Measurements from ENCODE around the gene ZNF214.

ZNF214 gene

GRCh38 chr11:7020183-7020917, at the start of gene ZNF214, which contains the start of gene NLRP14:
TSS of gene ZNF214 (minus strand) at chr11:7020346. CDS start at chr11:7002835, 17,511 bp downstream.
TSS of gene NLRP14 (plus strand) at chr11:7020479. CDS start at chr11:7038587, 18,108 bp downstream.
- peak; percentile 5 for DNase-seq

DNA sequence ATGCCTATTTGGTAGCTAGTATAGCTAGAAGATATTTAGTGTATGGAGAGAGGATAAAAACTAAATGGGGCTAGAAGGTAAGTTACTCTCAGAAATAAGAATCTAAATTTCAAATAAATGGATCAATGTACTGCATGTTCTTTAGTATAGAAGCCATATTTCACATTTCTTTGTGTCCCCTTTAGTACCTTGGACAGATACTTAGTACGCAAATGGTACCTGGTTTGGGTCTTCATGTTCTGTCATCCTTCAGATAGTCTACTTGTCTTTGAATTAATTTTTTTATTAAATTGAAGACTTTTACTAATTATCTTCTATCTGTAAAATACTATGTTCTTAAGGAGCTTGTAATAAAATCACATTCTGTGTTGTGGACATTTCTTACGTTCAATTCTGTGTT, 42.4 kb upstream of the ZNF214 start:
- DNase-seq, result no peak

GRCh38 chr11:7060868-7061267, 40.7 kb upstream of the ZNF214 start:
- DNase-seq, result no peak

DNA sequence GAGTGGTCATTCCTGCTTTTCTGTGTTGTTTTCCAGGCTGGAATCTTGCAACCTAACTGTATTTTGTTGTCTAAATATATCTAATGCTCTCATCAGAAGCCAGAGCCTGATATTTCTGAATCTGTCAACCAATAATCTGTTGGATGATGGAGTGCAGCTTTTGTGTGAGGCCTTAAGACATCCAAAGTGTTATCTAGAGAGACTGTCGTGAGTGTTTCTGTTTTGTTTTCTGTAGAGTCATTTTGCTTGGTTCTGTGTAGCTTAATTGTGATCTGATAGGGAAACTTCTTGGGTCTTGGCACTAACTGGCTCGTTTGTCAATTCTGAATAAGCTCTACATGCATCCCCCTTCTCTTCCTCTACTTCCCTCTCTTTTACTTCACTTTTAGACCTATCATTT, 37.5 kb upstream of the ZNF214 start:
- DNase-seq, result no peak

DNA sequence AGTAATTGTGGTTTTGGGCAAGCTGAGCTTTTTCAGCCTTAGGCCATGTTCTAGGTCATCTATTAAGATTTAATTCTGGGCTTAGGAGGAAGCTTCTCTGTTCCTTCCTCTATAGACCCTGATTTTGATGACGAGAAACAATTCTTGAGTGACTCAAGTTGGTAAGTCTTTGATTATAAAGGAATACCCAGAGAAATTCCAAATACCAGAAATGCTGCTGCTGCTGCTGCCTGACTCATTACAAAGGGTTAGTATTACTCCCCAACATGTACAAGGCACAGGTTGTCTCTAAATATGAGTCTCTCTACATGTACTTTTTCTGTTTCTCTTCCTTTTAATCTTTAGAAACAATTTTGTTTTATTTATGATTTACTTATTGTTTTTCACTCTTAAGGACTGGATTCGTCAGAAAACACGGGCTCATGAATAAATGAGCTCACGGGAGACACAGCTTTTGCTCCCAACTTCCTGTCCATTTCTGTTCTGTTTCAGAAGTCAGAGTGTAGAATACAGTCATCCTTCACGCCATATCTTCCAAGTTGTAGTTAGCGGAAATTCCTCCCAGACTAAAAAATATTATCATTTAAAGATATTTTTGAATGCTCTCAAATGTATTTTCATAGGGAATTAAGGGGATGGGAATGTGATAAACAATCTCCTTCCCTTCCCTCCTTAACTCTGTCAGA, 36.8 kb upstream of the ZNF214 start:
- DNase-seq, result no peak

DNA sequence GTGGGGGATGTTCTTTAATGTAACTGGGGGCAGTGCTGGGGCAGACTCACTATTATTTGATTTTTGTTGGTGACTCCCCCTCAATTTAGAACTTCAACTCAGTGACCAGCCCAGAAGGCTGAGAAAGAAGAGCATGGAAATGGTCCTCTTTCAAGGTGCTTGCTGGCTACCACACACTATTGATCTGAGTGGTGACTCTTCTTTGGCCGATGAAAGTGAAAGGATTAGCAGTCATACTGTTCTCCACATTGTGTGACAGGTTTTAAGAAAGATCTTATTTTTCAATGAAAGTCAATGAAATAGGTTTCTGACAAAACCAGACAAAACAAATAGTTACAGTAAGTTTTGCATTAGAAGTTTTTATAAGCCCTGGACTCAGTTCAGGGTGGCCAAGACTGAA, 30.0 kb upstream of the ZNF214 start:
- DNase-seq, result no peak

DNA sequence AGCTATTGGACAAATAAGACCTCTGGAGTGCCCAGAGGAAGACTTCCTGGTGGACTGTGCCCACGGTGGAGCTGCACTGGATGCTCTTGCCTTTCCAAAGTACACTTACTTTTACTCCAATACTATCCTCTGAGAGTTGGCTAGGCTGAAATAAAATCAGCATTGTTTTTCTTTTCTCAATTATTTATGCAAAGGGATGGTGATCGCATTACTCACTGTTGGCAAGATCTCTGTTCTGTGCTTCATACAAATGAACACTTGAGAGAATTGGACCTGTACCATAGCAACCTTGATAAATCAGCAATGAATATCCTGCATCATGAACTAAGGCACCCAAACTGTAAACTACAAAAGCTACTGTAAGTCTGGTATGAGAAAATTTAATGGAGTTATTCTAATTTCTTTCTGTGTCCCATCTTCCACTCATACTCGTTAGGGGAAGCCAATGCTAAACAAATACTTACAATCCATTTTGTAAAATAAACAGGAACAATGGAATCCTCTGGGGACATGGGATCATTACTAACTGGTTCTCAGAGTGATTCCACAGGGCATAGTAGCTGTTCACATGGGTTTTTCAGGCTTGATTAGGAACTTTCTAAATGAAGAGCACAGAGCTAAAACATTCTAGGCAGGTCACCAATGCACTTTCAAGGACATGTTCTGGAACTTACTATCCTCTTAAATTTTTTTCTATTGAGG, 26.5 kb upstream of the ZNF214 start:
- DNase-seq, result no peak

DNA sequence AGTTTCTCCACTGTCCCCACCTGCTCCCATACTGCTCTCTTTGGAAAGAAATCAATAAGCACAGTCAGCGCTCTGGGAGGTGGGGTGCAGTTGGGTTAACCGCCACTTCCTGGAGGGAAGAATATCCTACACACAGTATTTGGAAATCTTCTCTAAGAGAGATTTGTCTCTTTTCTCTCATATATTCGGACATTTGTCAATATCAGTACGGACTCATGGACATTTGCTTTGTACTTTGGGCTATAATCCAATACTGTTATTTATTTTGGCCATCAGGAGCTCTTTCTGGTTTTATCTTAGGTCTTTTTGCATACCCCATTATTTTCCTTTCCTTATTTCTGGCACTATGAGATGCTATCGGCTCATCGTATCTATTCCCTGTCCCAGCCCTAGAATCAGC, 13.9 kb upstream of the ZNF214 start:
- no peak for DNase-seq

DNA sequence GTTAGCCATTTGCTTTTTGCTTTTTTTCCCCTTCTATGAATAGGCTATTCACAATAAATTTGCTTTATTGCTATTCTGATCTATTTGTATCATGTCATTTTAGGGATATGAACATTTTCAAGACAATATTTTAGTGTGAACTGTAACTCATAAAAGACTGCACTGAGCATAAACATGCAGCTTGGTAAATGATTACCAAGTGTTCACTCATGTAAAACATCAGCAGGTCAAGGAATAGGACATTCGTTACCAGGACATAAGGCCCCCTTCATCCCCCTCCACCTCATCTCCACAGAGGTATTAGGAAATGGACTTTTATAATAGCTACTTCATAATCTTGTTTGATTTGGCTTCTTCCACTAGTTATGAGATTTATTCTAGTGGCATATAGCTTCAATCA, 12.5 kb upstream of the ZNF214 start:
- no peak for DNase-seq

DNA sequence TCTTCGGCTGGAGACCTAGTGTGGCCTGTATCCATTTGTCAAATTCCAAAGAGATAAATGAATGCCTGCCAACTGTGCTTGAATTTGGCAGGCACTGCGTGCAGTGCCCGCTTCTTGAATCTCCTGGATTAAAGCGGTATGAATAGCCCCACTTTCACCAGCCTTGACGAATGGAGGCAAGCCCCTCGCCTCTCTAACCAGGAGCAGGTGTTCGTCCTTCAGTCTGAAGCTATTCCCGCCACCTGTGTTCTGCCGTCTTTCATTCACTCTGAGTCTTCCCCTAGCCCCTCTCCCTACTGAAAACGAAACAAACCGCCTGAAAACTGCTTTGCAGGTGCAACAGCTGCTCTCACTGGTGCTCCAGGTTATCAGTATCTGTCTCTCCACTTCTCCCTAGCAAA, 11.3 kb upstream of the ZNF214 start:
- no peak for DNase-seq

DNA sequence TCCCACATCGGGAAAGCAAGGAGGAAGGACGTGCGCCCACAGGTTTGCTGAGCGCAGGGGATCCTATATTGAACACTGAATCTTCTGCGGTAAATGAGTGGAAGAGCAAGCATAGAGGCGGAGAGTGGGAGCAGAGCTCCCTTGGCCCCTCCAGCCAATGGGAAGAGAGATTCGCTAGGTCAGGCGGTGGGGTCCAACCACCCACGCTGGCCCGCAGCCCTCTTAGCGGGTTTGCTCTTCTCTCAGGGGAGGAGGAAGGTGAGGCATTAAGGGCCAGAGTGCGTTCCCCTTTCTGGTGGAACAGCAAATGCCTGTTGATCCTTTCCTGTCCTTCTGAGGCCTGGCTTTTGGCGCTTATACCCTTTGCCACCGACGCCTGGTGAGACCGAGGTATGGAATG, 10.7 kb upstream of the ZNF214 start:
- no peak for DNase-seq

DNA sequence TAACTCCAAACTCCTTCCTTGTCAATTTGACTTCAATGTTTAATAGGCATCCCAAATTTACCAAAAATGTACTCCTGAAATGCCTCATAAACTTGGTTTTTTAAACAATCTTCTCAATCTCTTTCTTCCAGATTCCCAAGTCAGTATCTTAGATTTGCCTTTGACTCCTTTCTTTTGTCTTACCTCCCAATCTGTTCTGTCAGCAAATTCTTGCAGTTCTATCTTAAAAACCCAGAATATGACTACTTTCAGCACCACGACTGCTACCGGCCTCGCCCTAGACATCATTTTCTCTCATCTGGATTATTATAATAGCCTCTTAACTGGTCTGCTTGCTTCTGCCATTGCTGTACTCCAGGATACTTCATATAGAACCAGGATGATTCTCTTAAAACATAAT, 8.0 kb upstream of the ZNF214 start:
- DNase-seq, result no peak

DNA sequence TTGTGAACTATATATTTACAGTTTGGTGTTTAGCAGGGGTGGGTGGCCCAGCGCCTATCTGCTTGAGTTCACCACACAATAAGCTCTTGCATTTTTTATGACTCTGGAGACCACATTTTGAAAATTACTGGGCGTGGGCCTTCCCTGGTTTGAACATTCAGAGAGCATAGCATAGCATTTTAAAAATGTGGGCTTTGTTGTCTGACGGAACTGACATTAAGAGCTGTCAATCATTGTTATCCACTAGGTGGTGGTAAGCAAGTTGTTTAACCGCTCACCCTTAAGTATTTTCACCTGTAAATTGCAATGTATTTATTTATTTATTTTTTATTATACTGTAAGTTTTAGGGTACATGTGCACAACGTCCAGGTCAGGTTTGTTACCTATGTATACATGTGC, 1.2 kb upstream of the ZNF214 start:
- DNase-seq, result no peak

DNA sequence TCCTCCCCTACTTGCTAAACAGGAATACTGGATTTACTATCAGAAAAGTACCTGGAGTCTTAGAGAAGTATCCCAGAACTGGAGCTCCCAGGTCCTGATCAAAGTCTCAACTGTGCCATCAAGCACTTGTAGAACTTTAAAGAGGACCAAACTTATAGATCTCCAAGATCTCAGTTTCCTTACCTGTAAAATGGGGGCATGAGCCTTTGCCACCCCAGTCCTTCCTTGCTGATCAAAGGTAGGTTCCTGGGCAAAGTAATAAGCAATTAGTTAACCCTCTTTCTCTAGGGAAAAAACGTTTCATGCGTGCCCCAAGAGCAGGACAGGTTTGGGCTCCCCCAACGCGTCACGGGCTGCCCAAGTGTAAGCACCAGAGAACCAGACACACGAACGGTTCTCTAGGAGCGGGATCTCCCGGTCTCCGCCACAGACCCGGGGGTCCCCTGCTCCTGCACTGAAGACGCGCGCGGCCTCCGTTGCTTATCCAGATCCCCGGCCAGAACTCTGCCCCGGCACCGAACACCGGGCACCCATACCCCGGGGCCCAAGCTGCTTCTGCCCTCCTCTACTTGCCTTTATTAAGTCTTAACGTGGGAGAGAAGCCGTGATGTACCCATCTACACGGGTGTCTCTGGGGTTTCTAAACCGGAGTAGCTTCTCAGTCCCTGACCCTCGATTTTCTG, 505 bp downstream of the ZNF214 start:
- DNase-seq, result no peak

- DNase-seq, result no peak
Measured at GRCh38 chr11:7016011-7016410, 4.1 kb downstream of the ZNF214 start.

GRCh38 chr11:7014118-7014517, 6.0 kb downstream of the ZNF214 start:
- DNase-seq, result no peak

GRCh38 chr11:7004482-7004881, 15.7 kb downstream of the ZNF214 start:
- no peak for DNase-seq

GRCh38 chr11:6995703-6996102, 24.4 kb downstream of the ZNF214 start:
- no peak for DNase-seq

- DNase-seq, result no peak
Measured at GRCh38 chr11:6992457-6993417, 27.4 kb downstream of the ZNF214 start.

GRCh38 chr11:6992026-6992425, 28.1 kb downstream of the ZNF214 start:
- DNase-seq, result no peak

DNA sequence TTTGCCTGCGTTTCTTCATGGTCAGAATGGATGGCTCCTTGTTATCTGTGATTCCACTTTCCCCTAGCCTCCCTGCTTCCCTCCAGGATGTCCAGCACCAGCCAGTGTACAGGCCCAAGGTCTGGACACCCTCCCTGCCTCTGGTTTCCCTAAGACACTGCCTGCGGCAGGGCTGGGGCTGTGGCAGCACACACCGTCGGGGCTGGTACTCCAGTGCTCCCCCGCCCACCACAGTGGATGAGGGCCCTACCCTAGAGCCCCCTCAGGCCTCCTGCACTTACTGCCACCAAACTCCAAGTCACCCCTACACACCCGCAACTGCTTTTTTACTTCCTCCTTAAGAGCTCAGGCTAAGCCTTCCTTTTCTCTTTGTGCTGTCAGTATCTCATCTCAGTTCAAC, 28.9 kb downstream of the ZNF214 start:
- no peak for DNase-seq

DNA sequence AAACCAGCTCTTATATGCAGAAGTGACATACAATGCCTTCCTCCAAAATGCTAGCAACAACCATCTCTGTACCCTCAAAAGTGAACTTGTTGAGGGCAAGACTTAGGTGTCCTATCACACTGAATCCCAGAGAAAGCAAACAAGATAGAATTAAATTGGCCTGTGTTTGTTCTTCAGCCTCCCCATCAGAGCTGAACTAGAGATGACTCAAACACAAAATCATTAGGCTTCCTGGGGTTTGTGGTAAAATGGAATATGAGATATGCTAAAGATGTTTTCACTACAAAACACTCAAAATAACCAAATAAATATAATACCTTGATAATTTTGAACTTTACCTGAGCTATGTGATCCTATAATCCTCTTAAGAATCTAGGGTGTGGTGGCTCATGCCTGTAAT, 31.6 kb downstream of the ZNF214 start:
- DNase-seq, result no peak

All from CD4-positive, alpha-beta T cell treated with Interleukin-17A for 4 hours (primary cell).